8988T (cell line): ENCODE data around the gene HACD2.
A peak's percentile ranks its signal among the peaks of the same experiment; 100 is the strongest.
"Not testable (repeated sequence)": the region's sequence is repeated elsewhere in the genome, so short reads cannot be mapped to it uniquely, and the experiment has no call there.

Experiments used
- DNase-seq: peaks from one replicate; pipeline ENCODE4 v3.0.0; 2011

Gene HACD2

DNA sequence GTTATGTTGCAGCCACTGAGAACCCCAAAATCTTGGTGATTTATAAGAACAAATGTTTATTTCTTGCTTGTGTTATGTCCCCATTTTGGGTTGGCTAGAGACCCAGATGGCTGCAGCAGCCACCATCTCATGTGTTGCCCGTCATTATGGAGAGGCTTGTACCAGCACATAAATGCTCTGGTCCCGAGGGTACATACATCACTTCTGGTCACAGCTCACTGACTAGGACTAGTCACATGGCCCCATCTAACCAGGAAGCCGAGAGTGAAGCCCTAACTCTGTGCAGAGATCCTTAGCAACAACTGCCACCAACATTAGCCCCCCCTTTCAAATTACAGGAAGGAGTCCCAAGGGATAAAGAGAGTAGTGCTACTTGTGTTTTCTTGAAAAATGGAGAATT lies 25.5 kb upstream of the HACD2 start:
- DNase-seq: no peak

GRCh38 chr3:123609063-123609462 lies 24.2 kb upstream of the HACD2 start:
- DNase-seq: no peak

- no peak for DNase-seq
Observed at GRCh38 chr3:123608263-123608937, 23.5 kb upstream of the HACD2 start.

- no peak for DNase-seq
Observed at GRCh38 chr3:123606527-123606926, 21.7 kb upstream of the HACD2 start.

DNA sequence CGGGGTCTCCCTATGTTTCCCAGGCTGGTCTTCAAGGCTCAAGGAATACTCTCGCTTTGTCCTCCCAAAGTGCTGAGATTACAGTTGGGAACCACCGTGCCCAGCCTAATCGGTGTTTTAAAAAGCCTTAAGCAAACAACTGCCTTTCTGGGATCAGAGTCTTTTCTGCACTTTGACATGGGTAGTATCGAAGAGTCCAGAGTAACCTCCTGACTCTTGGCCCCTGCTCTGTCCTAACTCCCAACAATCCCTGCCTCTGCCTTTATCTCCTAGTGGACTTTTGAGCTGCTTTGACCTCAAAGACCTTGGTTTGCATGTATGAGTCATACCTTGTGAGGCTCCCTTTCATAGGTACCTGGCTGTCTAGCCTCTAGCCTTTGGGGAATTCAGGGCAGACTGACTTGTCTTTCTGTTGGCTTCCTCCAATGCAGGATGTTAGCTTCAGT lies 21.0 kb upstream of the HACD2 start:
- no peak for DNase-seq

GRCh38 chr3:123603153-123603552 lies 18.3 kb upstream of the HACD2 start:
- not testable (repeated sequence) for DNase-seq

- DNase-seq: no peak
Observed at GRCh38 chr3:123602325-123602724, 17.5 kb upstream of the HACD2 start.

DNA sequence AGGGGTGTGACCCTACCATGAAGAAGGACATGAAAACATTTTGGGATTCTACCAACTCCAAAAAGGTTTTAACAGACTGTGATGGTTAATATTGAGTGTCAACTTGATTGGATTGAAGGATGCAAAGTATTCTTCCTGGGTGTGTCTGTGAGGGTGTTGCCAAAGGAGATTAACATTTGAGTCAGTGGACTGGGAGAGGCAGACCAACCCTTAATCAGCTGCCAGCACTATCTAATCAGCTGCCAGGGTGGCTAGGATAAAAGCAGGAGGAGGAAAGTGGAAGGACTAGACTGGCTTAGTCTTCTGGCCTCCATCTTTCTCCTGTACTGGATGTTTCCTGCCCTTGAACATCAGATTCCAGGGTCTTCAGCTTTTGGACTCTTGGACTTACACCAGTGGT lies 16.0 kb upstream of the HACD2 start:
- DNase-seq: not testable (repeated sequence)

GRCh38 chr3:123597561-123597960 lies 12.7 kb upstream of the HACD2 start:
- DNase-seq: no peak

- DNase-seq: no peak
Observed at GRCh38 chr3:123595396-123596180, 10.7 kb upstream of the HACD2 start.

- DNase-seq: no peak
Observed at GRCh38 chr3:123593381-123593780, 8.5 kb upstream of the HACD2 start.

DNA sequence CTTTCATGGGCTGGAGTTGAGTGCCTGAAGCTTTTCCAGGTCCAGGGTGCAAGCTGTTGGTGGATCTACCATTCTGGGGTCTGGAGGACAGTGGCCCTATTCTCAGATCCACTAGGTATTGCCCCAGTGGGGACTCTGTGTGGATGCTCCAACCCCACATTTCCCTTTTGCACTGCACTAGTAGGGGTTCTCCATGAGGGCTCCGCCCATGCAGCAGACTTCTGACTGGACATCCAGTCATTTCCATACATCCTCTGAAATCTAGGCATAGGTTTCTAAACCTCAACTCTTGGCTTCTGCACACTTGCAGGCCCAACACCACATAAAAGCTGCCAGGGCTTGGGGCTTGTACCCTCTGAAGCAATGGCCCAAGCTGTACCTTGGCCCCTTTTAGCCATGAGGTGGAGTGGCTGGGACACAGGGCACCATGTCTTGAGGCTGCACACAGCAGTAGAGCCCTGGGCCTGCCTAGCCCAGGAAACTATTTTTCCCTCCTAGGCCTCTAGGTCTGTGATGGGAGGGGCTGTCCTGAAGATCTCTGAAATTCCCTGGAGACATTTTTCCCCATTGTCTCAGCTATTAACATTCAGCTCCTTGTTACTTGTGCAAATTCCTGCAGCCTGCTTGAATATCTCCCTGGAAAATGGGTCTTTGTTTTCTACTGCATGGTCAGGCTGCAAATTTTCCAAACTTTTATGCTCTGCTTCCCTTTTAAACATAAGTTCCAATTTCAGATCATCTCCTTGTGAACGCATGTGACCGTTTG lies 6.0 kb upstream of the HACD2 start:
- no peak for DNase-seq

GRCh38 chr3:123587401-123587800 lies 2.5 kb upstream of the HACD2 start:
- no peak for DNase-seq

DNA sequence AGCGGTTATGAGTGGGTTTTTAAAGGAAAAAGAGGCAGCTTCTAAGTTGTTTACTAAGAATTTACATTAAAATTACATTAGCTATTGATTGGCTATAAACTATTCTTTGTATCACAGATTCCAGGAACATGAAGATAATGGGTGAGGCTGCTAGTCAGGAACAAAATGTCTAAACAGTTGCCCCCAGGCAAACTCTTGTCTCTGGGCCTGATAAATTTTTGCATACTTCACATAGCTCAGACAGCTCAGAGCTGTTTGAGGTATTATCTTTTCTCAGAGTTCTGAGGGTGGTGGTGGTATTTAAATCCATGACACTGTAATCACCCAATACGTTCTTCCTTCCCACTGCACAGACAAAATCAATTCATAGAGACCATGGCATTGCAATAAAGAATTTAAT lies 2.1 kb upstream of the HACD2 start:
- DNase-seq: no peak

DNA sequence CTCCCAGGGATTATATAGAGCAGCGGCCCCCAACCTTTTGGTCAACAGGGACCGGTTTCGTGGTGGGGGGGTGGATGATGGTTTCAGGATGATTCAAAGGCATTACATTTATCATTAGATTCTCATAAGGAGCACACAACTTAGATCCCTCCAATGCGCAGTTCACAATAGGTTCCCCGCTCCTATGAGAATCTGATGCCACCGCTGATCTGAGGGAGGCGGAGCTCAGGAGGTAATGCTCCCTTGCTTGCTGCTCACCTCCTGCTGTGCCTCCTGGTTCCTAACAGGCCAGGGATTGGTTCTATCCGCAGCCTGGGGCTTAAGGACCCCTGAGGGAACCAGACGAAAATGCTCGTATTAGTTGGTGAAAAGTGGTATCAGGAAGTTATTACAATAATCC lies 1.3 kb upstream of the HACD2 start:
- DNase-seq: no peak

DNA sequence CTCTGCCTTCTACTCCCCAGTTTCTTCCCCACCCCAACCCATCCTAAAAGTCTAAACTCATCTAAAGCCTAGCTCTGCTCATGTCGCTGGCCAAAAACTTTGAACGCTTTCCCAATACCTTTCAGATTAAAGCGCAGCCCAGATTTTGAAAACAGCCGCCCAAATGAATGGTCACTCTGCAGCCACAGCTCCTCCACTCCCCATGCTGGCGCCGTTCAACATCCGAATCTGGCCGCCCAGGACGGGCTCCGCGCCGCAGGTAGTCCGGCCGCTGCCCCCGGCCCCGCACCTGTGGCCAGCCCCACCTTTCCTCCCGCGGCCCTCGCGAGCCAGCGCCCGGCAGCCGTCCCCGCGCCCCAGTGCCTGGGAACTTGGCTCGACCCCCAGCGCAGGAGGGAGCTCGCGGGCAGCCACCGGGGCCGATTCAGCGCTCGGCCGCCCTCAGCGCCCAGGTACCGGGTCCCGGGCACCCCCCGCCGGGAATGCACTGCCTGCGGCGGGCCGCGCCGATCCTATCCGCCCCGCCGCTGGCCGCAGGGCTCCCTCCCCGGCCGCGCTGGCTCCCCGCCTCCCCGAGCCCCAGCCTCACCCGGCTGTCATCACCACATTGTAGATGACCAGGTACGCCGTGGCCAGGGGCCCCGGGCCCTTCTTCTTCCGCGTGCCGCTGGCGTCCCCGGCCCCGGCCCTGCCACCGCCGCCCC lies 417 bp downstream of the HACD2 start:
- peak; percentile 31 for DNase-seq

GRCh38 chr3:123583561-123583960 lies 1.3 kb downstream of the HACD2 start:
- no peak for DNase-seq

GRCh38 chr3:123582315-123582714 lies 2.5 kb downstream of the HACD2 start:
- DNase-seq: no peak

GRCh38 chr3:123576122-123576521 lies 8.7 kb downstream of the HACD2 start:
- no peak for DNase-seq

- no peak for DNase-seq
Observed at GRCh38 chr3:123571973-123572365, 12.9 kb downstream of the HACD2 start.

DNA sequence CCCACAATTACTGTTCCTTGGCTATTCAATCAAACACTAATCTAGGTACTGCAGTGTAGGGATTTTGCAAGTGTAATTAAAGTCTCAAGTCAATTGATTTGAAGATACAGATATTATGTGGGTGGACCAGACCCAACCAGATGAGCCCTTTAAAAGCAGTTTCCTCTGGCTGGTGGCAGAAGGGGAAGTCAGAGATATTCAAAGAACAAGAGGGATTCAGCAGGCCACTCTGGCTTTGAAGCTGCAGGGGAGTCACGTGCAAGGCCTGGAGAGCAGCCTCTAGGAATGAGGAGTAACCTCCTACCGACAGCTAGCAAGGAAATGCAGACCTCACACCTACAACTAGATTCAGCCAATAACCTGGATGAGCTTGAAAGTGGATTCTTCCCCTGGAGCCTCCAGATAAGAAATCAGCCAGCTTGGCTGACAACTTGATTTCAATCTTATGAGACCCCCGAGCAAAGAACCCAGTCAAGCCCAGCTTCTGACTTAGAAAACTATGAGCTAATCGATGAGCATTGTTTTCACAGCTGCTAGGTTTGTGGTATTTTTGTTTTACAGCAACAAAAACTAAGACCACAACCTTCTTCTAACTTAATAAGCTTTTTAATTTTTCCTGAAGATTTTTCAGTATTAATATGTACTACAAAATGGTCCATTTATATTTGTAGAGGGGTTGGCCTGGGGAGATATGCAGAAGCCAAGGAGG lies 13.4 kb downstream of the HACD2 start:
- no peak for DNase-seq

DNA sequence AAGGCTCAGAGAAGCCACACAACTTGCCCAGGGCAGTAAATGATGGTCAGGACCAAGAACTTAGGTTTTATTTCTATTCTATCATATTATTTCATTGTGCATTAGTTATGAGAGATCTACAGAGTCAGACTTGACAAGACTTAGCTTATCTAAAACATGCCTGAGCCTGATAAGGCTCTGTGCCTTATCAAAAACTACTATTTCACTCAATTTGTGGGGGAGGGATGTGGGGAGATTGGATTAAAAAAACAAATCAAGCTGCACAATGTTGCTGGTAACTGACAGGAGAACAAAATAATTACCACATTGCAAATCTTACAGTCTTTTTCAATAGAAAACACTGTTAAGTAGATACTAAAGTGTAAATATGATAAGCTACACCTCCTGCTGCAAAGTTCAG lies 16.0 kb downstream of the HACD2 start:
- no peak for DNase-seq

- DNase-seq: no peak
Observed at GRCh38 chr3:123568034-123568433, 16.8 kb downstream of the HACD2 start.
